ENCODE measurements around the gene PIK3R6. TPM values are rescaled to one million over a fixed set of nuclear protein-coding genes. Genes with fewer than 3 reads are reported as not detected.
A peak's percentile ranks its signal among the peaks of the same experiment; 100 is the strongest.

PIK3R6 gene
- total RNA-seq, 4 donors from 2014 or later, result 0.52 to 2.5 (median 1.1) TPM

DNA sequence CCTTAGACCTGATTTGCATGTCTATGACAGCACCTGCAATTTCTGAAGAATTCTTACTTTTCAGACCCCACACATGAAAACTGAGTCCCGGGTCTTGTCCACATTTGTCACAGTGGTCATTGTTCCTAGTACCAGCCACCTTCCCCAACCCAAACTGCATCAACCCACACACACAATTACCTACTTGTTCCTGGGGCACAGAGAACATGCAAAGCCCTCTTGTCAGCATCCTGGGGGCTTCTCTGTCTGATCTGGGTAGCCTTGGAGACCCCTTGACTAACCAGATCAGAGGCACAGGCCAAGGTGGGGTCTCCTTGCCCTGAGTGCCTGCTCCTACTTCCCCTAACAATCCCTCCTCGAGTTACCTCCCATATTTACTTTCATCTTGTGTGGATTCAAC, 36.7 kb upstream of the PIK3R6 start:
- TF ChIP-seq POLR2A (IDR thresholded peaks at IDR 0.05), result no peak
- TF ChIP-seq, protein P1, sequence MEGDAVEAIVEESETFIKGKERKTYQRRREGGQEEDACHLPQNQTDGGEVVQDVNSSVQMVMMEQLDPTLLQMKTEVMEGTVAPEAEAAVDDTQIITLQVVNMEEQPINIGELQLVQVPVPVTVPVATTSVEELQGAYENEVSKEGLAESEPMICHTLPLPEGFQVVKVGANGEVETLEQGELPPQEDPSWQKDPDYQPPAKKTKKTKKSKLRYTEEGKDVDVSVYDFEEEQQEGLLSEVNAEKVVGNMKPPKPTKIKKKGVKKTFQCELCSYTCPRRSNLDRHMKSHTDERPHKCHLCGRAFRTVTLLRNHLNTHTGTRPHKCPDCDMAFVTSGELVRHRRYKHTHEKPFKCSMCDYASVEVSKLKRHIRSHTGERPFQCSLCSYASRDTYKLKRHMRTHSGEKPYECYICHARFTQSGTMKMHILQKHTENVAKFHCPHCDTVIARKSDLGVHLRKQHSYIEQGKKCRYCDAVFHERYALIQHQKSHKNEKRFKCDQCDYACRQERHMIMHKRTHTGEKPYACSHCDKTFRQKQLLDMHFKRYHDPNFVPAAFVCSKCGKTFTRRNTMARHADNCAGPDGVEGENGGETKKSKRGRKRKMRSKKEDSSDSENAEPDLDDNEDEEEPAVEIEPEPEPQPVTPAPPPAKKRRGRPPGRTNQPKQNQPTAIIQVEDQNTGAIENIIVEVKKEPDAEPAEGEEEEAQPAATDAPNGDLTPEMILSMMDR (IDR thresholded peaks at IDR 0.05), result no peak
- no peak overlapping the region for H3K4me3 ChIP-seq (ENCODE audit: low read depth, poor library complexity, severe bottlenecking)
- DNase-seq (ENCODE audit: low spot score in 2 of 2), result peak in 1 of 2 donors; percentile 34
- intact Hi-C loops (cut with DNase I; ENCODE audit: low total_unique reads), result no loop called here
- WGBS, 2 donors, result 70 to 88% methylated on average over 2 of the region's 2 CpGs

DNA sequence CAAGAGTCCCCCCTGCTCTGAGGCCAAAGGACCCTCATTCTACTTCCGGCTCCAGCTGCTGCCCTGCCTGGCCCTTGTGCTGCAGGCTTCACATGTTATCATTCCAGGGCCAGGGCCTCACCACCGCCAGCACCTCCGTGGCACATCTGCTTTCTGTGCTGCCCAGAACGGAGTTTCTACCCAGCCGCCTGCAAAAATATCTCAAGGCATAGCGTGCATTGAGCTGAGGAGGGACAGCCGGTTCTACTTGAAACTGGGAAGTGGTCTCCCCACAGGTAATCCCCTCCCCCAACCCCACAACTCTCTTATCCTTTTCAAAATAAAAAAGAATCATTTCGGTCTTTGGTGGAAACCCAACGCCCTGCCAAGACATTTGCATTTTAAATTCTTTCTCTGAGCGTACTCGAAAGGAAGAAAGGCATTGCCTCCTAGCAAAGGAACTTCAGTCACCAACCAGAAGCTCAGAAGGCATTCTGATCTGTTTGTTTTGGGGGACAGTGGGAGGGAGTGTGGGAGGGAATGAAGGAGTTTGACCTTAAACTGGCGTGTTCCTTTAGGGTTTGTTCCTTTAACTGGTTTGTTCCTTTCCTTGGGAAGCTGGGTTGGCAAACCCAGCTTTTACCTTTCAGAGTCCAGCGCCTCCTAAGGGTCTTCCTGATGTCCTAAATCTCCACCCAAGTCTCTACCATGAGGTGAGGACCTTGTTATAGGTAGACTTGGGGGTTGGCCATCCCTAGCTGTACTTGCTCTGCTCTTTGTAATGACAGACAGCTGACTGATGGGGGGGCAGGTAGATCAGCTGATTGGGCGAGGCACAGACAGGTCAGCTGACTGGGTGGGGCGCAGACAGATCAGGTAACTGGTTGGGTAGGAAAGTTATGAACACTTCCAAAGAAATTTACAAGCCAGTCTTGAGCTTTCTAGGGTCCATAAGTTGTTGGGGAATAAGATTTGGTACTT, 33.4 kb upstream of the PIK3R6 start:
- intact Hi-C loops (cut with DNase I; ENCODE audit: low total_unique reads), result no loop called here
- TF ChIP-seq, protein P1 (IDR thresholded peaks at IDR 0.05), result no peak
- TF ChIP-seq POLR2A (IDR thresholded peaks at IDR 0.05), result no peak
- 48 to 58% methylated on average over 15 of the region's 15 CpGs for WGBS, 2 donors
- no peak overlapping the region for H3K4me3 ChIP-seq (ENCODE audit: low read depth, poor library complexity, severe bottlenecking)
- DNase-seq (ENCODE audit: low spot score in 2 of 2), result peak in 1 of 2 donors; percentile 31

DNA sequence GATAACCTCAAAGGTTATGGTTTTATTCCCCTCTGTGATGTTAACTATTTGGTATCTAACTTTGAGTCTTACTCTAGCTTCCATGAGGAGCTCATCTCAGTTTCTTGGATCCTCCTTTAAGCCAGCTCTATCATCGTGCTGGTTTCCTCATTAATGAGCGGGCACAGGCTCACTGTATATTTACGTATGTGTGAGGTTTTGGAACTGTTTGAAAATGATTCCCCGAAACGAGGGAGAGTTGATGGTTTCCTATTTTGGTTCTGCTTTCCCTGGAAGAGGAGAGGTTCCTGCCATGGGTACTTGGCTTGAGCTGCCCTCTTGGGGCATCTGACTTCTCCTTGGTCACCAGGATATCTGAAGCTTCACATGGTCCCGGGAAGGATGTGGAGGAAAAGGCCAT, 32.7 kb upstream of the PIK3R6 start:
- DNase-seq (ENCODE audit: low spot score in 2 of 2), result no peak
- intact Hi-C loops (cut with DNase I; ENCODE audit: low total_unique reads), result no loop called here
- TF ChIP-seq POLR2A (IDR thresholded peaks at IDR 0.05), result no peak
- TF ChIP-seq, protein P1 (IDR thresholded peaks at IDR 0.05), result no peak
- H3K4me3 ChIP-seq (ENCODE audit: low read depth, poor library complexity, severe bottlenecking), result no peak overlapping the region
- WGBS, 2 donors, result 72 to 74% methylated on average over 6 of the region's 6 CpGs

DNA sequence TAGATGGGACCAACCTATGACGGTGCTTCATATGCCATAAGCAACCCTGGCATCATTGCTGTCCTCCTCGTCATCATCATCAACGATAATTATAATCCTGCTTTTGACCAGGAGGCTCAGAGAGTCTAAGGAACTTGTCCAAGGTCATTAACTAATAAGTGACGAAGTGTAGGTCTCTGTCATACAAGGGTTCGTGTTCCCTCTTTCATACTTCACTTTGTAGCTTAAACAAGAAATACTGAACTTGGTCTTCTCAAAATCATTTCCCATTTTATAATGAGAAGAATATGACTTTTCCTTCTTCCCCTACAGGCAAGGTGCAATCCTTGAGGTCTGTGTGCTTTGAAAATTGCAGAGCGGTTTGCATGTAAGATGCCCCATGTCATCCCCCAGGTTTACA, 31.2 kb upstream of the PIK3R6 start:
- 79 to 82% methylated on average over 6 of the region's 6 CpGs for WGBS, 2 donors
- H3K4me3 ChIP-seq (ENCODE audit: low read depth, poor library complexity, severe bottlenecking), result no peak overlapping the region
- intact Hi-C loops (cut with DNase I; ENCODE audit: low total_unique reads), result no loop called here
- peak in 1 of 2 donors; percentile 17 for DNase-seq (ENCODE audit: low spot score in 2 of 2)
- TF ChIP-seq POLR2A (IDR thresholded peaks at IDR 0.05), result no peak
- TF ChIP-seq, protein P1 (IDR thresholded peaks at IDR 0.05), result no peak

DNA sequence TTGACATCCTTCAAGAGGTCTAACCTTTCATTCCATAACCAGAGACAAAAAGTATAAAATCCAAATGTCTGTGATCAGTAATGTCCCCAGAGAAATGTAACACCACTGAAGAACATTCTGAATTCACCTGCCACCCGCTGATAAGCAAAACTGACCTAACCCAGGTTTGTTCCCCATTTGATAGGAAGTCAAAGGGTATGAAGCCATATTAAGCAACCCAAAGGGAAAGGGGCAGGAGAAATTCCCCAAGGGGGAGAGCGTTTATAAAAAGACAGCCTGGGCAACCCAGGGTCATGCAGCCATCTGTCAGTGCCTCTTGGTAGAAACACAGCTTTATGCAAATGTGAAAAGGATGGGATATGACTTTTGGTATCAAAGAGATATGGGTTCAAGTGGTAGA, 30.7 kb upstream of the PIK3R6 start:
- intact Hi-C loops (cut with DNase I; ENCODE audit: low total_unique reads), result no loop called here
- H3K4me3 ChIP-seq (ENCODE audit: low read depth, poor library complexity, severe bottlenecking), result no peak overlapping the region
- no peak for DNase-seq (ENCODE audit: low spot score in 2 of 2)
- TF ChIP-seq, protein P1 (IDR thresholded peaks at IDR 0.05), result no peak
- TF ChIP-seq POLR2A (IDR thresholded peaks at IDR 0.05), result no peak
- WGBS, 2 donors, result 71 to 84% methylated on average over 2 of the region's 2 CpGs
